Fibroblast of pulmonary artery (primary cell): ENCODE results near the gene APBB2.

Source experiments
- DNase-seq: peaks from one replicate; pipeline ENCODE4 v3.0.0-alpha.2; 2010; ENCODE audit warnings: low read depth
- H3K4me3 ChIP-seq: replicated peaks from 2 replicates; pipeline ENCODE4 v1.5.1; 2011; ENCODE audit warnings: low read depth, mild to moderate bottlenecking, control low read depth, low read length, moderate library complexity
- CTCF ChIP-seq: IDR thresholded peaks from 2 replicates; pipeline ENCODE4 v1.5.1; 2011; ENCODE audit warnings: mild to moderate bottlenecking, control low read depth, low read length, inconsistent platforms; ENCODE audit errors: missing control alignments

The APBB2 gene

DNA sequence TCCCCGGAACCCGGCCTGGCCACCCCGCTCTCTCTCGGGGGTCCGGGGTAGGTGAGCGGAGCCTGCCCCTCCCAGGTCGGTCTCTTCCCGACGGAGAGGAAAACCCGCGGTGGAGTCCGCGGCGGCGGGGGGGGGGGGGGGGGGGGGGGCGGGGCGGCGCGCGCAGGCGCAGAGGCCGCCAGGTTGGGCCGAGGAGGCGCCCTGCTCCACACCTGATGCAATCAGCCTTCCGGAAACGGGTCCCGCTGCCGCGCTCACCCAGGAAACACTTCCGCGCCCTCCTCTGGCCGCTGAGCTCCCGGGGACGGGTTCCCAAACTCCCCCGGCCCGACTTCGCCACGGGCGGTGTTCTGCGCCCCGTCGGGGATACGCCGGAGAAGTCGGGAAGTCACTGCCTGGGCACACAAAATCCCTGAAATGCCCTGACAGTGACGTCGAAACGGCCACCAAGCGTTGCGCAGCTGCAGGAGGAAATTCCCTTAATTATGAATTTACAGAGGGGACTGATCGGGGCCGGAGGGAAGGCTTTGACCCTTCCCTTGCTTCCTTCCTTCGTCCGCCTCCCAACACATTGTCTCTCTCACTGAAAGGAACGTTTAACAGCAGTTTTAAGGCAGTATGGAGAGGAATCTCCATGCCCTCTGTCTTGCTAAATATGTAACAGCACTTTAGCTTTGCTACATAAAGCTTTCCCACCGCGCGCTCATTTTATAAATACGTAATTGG, 2.1 kb upstream of the APBB2 start:
- H3K4me3 ChIP-seq = peak overlapping the region; percentile 72
- DNase-seq = peak; percentile 76
- TF ChIP-seq CTCF = peak; percentile 39

- no peak for TF ChIP-seq CTCF
- no peak for DNase-seq
- H3K4me3 ChIP-seq = peak overlapping the region; percentile 72
Measured at GRCh38 chr4:41215969-41216293, 1.6 kb upstream of the APBB2 start.

DNA sequence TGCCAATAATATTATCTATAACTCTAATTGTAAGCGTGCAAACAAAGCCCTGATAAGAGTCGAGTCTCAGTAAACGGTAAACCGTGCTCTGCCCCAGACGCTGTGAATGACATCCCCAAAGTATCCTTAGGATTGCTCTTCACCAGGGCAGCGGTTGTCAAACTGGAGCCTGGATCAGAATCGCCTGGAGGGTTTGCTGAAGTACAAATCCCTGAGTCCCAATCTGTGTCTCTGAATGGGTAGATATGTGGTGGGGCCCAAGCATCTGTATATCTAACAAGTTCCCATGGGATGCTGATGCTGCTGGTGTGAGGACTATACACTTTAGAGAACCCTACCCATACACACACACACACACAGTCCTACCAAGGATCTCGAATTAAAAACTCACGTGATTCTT, 813 bp upstream of the APBB2 start:
- no peak overlapping the region for H3K4me3 ChIP-seq
- no peak for TF ChIP-seq CTCF
- no peak for DNase-seq

- DNase-seq = no peak
- no peak overlapping the region for H3K4me3 ChIP-seq
- no peak for TF ChIP-seq CTCF
Measured at GRCh38 chr4:41214825-41215146, 444 bp upstream of the APBB2 start.

- peak overlapping the region; percentile 96 for H3K4me3 ChIP-seq
- no peak for DNase-seq
- no peak for TF ChIP-seq CTCF
Measured at GRCh38 chr4:41213625-41214135, 662 bp downstream of the APBB2 start.

- H3K4me3 ChIP-seq = peak overlapping the region; percentile 96
- TF ChIP-seq CTCF = peak; percentile 82
- DNase-seq = peak; percentile 85
Measured at GRCh38 chr4:41212616-41213203, 1.6 kb downstream of the APBB2 start.
